Hair follicular keratinocyte (primary cell): Measurements from ENCODE around the gene OR10AD1. TPM values are rescaled to one million over a fixed set of nuclear protein-coding genes. Genes with fewer than 3 reads are reported as not detected.

Experiments used
- total RNA-seq: library from RNA; depleted of rRNA; stranded (reverse); fragments of >200 nt; gene quantifications from 2 replicates; pipeline ENCODE4 v1.2.3, GENCODE V29; 2015

OR10AD1 gene
- total RNA-seq = not detected in 2 replicates

GRCh38 chr12:48203192-48203591 is at the start of gene OR10AD1:
OR10AD1 (minus strand) TSS chr12:48203292; CDS start chr12:48203292, 0 bp downstream.

GRCh38 chr12:48183091-48183875 is 19.8 kb downstream of the OR10AD1 start, which contains the start of gene CCDC184:
CCDC184 (plus strand) TSS chr12:48183644; CDS start chr12:48184123, 479 bp downstream.

GRCh38 chr12:48157018-48157888 is 45.8 kb downstream of the OR10AD1 start, which contains the start of gene ASB8:
ASB8 (minus strand) TSS chr12:48157515; CDS start chr12:48153496, 4,019 bp downstream.

Other genes starting within 250 kb of the OR10AD1 start
- 100 and 133 TPM in 2 replicates for gene TMEM106C, start 239.7 kb downstream of the OR10AD1 start, total RNA-seq
- 0.16 and 0.72 TPM in 2 replicates for gene COL2A1, start 198.8 kb downstream of the OR10AD1 start, total RNA-seq
- 13.9 and 17.8 TPM in 2 replicates for gene SENP1, start 97.2 kb downstream of the OR10AD1 start, total RNA-seq
- 50.0 and 61.6 TPM in 2 replicates for gene PFKM, start 83.9 kb downstream of the OR10AD1 start, total RNA-seq
- gene ASB8, start 45.8 kb downstream of the OR10AD1 start, total RNA-seq = 10.8 and 14.3 TPM in 2 replicates
- 0.08 TPM in 1 of 2 replicates, not detected in the other for gene CCDC184, start 19.6 kb downstream of the OR10AD1 start, total RNA-seq
- gene ZNF641, start 147.6 kb upstream of the OR10AD1 start, total RNA-seq = 6.9 and 11.1 TPM in 2 replicates